GM12801 (cell line): ENCODE data around the gene MAP7.

ENCODE experiments used
- TF ChIP-seq, protein P1 (sequence below): IDR thresholded peaks from one replicate; pipeline ENCODE4 v1.5.1; 2011; ENCODE audit warnings: control low read depth; ENCODE audit not compliant: insufficient read length; ENCODE audit errors: extremely low read depth

The MAP7 gene

DNA sequence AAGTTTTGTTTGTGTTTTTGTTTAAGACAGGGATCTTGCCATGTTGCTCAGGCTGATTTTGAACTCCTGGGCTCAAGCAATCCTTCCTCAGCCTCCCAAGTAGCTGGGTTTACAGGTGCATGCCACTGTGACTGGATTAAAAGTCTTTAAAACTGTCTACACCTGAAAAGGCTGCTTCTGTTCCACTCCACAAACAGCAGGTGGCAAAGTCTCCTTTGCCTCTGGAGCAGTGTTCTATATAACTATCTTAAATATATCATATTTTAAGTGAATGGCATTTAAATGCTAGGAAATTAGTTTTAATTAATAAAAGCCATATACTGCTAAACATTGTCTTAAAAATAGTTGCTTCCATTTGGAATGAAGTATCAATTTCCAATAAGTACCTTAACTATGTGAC is 171.3 kb downstream of the MAP7 start:
- TF ChIP-seq, protein P1, sequence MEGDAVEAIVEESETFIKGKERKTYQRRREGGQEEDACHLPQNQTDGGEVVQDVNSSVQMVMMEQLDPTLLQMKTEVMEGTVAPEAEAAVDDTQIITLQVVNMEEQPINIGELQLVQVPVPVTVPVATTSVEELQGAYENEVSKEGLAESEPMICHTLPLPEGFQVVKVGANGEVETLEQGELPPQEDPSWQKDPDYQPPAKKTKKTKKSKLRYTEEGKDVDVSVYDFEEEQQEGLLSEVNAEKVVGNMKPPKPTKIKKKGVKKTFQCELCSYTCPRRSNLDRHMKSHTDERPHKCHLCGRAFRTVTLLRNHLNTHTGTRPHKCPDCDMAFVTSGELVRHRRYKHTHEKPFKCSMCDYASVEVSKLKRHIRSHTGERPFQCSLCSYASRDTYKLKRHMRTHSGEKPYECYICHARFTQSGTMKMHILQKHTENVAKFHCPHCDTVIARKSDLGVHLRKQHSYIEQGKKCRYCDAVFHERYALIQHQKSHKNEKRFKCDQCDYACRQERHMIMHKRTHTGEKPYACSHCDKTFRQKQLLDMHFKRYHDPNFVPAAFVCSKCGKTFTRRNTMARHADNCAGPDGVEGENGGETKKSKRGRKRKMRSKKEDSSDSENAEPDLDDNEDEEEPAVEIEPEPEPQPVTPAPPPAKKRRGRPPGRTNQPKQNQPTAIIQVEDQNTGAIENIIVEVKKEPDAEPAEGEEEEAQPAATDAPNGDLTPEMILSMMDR: no peak

DNA sequence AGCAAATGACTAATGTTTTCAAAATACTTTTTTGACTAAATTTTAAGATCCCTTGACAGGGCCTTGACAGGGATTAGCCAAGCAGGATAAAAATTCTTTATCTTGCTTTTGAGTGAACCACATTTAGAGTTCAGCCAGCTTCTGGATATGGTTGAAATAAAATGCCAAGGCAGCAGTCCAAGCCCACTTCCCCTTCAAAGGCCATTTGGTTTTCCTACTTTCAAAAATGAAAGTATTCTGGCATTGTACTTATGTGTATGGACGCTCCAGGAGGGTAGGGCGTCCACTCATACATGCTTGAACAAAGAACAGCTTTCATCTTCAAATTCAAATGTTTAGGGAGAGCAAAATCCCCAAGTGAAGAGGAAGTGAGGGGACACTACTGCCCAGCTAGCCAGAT is 178.3 kb downstream of the MAP7 start:
- TF ChIP-seq, protein P1: no peak

DNA sequence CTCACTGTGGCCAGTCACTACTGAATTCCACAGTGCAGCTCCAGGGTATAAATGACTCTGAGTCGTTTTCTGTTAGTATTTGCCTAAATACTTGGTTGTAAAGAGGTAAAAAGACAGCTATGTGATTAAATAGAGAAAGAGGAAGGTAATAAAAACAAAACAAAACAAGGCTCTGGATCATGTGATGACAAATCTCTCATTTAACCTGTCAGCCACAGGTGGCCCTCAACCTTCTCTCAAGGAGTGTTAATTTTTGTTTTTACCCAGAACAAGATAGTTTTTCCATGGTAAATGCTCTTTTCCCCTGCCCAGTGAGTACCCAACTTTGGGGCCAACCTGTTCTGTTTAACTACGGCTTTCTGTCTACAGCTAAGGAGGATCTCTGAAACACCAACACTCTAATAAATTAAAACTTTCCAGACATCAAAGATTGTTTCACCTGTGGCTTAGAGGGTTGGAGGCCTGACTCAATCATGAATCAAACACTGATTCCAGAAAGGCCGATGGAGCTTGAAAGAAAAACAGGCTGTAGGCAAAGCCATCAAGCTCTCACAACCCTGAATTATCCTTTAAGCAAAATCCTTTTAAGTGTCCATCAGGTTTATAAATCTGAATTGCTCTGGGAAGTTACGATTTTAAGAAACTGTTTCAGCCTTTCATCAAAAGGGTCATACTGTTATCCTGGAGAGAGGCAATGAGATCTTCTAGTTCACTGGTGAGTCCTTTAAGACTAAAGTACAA is 179.1 kb downstream of the MAP7 start:
- TF ChIP-seq, protein P1: no peak

DNA sequence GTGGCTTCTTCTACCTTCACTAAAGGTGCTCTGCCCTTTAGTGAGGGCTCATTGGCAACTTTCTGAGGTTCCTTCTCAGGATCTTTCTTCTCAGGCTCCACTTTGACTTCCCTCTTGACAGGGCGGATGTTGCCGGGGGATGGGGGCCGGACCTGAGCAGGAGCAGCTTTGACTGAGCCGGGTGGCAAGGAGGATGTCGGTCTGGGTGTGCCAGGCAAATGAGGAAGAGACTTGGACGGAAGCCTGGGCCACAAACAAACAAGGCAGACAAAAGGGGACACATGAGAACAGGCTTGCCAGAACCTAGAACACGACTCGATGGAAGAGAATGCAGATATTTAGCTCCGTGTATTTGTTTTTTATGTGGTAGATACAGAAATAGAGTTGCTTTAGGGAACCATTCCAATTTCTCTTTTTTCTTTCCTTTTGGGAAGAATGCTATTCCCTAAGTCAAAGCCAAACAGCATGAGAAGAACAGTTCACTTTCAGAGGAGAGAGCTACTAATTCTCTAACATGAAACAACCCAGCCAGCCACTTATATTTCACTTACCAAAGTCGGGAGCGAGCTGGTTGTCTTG is 184.4 kb downstream of the MAP7 start:
- TF ChIP-seq, protein P1: no peak

DNA sequence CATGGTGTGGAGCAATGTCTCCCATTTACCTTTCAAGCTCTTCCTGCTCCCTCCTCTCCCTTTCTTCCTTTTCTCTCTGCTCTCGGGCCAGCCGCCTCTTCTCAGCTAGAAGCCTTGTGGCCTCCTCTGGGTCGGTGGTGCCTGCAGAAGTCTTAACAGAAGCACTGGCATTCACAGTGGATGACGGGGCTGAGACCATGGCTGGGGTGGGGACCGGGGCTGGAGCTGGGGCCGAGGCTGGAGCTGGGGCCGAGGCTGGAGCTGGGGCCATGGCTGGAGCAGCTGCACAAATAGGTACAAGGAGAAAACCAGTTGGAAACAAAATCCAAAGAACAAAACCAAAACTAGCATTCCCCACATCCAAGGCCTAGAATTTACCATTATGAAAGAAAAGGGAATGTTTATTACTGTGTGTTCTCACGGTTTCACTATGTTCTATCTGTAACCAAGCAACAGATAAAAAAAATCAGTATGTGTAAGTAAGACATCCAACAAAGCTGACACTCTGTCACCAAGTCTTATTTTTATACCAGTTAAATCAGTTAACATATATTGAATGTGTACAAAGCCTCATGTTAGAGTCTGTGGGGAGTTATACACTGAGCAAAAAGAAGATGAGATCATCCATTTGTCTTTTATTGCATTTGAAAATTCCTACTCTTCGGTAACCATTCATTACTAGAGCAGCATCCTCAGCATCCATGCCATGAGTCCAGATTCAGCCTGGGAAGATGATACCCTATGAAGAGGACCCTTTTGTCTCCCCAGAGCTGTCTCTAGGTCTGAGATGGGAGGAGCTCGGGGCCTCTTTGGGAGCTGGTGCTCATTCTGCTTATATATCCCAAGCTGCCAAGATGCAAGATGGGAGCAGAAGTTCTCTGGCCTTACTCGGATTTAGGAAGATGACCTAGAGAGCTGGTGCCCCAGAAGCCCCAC is 187.5 kb downstream of the MAP7 start:
- TF ChIP-seq, protein P1: no peak

DNA sequence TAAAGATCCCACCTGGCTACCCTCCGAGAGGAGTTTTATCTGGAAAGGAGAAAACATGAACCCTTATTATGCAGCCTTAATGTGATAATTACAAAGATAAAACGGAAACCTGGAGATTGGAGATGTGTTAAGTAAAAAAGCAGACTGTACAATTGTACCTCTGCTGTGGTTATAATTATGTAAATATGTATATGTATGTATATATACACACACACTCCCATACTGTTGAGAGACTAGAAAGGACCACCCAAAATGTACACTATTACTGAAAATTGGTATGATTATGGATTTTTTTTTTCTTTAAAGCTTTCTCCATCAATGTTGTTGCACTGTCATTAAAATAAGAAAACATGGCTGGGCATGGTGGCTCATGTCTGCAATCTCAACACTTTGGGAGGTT is 188.4 kb downstream of the MAP7 start:
- TF ChIP-seq, protein P1: no peak

DNA sequence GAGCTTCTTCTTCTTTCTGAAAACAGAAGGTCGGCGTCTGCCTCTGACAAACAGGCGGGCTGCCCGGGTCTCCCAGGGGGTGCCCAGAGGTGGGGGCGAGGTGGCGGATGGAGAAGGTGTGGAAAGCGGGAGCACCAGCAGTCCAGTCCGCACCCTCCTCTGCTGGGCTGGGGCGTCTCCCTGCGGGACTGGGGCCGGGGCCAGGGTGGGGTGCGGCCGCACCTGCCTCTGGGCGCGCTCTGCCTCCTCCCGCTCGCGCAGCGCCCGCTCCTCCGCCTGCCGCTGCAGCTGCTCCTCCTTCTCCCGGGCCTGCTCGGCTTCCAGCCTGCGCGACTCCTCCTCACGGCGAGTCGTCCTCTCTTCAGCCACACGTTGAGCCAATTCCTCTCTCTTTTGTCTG is 189.4 kb downstream of the MAP7 start:
- TF ChIP-seq, protein P1: no peak
